T-helper 2 cell treated with Interferon-gamma antibody and Interleukin-4, amounts not matched to agents 100 ng/mL and 5 ng/mL, for 36 hours (primary cell): ENCODE results near the gene WWP2. TPM values are rescaled to one million over a fixed set of nuclear protein-coding genes. Genes with fewer than 3 reads are reported as not detected.
"Not testable (repeated sequence)": the region's sequence is repeated elsewhere in the genome, so short reads cannot be mapped to it uniquely, and the experiment has no call there.

Source experiments
- intact Hi-C: fragments of 100-400 bp; cut with micrococcal nuclease; formaldehyde crosslinking; loops from one replicate; pipeline ENCODE4 v1.15.1; 2023
- total RNA-seq: library from RNA; stranded (reverse); gene quantifications from 2 replicates; pipeline ENCODE4 v1.2.3, GENCODE V29; 2022

WWP2 gene
- total RNA-seq, 1 donor from 2014 or later, result 73.2 TPM

DNA sequence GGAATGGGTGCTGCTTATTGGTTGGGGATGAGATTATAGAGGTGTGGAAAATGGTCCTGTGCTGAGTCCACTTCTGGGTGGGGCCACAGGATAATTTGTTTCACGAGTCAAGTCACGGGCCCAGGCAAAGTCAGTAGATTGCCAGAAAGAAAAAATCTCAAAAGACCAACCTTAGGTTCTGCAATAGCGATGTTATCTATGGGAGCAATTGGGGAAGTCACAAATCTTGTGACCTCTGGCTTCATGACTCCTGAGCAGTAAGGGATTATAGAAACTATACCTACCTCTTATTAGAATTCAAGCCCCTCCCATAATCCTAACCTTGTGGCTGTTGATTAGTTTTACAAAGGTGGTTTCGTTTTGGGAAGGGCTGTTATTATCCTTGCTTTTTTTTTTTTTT is 31.4 kb downstream of the WWP2 start:
- intact Hi-C loops, result no loop called here

DNA sequence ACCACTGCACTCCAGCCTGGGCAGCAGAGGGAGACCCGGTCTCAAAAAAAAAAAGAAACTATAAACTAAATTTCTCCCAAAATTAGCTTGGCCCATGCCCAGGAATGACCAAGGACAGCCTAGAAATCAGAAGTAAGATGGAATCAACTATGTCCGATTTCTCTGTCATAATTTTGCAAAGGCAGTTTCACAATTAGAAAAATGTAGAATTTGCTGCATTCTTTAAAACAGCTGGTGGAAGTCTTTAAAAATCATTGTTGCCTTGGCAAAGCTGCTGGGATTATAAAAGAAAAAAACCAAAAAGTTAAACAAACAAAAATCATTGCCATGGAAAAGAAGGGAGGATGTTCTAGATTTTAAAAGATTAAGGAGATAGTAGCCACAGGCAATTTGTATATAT is 32.4 kb downstream of the WWP2 start:
- intact Hi-C loops, result no loop called here

DNA sequence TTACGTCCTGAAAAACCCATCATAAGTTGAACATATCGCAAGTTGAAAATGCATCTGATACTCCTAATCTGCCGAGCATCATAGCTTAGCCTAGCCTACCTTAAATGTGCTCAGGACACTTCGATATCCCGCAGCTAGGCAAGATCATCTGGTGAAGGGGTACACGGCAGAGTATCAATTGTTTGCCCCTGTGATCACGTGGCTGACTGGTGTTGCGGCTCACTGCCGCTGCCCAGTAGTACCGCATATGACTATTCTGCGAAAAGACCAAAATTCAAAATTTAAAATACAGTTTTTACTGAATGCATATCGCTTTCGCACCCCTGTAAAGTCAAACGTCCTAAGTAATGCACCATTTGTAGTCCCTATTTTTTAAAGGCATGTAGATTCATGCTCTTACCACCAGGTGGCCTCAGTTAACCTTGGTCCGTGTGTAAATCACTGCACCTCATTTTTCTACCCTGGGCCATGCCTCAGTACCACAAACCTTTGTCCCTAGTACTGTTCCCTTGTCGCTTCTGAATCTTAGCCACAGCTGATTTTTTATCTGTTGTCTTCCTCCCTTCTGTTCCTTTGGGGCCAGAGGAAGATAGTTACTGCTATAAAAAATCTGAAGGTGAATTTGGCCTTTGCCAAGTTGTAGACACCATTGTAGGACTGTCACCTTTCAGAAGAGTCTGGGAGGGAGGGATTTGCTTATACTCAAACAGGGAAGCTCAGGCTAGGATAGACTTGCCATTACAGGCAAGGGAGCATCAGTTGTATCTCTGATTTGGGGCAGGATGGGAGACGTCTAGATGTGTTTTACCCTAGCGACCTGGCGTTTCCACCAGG is 34.4 kb downstream of the WWP2 start:
- intact Hi-C loops, result loop anchor here (1.0 kb wide), 1 partner anchor 134 kb away; no protein-coding TSS in a partner anchor

DNA sequence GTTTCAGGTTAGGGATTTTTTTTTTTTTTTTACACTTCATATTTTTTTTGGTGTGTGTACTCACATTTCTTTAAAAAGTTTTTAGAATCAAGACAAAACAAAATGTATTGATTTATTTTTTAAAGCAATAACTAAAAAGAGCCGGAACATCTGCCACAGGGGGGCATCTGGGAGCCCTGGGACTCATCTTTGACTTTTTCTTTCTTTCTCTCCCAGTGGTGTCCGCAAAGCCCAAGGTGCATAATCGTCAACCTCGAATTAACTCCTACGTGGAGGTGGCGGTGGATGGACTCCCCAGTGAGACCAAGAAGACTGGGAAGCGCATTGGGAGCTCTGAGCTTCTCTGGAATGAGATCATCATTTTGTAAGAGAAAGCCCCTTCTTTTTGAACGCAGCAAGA is 36.3 kb downstream of the WWP2 start:
- intact Hi-C loops, result no loop called here

DNA sequence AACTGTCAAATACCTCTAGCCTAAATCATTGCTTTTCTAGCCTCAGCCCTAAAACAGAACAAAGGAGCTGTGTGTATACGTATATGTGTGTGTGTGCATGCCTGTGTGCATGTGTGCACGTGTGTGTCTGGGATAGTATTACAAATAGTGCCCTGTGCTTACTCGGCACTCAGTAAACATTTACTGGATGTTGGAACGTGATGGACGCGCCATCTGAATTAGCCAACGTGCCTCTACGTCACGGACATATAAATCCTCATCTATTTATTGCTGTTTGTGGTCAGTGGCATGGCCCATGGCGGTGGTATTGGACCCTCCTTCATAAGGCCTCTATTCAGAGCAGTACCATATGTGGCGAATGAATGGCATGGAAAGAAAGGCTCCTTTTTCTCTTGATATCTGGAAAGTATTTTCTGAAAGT is 37.5 kb downstream of the WWP2 start:
- intact Hi-C loops, result no loop called here

DNA sequence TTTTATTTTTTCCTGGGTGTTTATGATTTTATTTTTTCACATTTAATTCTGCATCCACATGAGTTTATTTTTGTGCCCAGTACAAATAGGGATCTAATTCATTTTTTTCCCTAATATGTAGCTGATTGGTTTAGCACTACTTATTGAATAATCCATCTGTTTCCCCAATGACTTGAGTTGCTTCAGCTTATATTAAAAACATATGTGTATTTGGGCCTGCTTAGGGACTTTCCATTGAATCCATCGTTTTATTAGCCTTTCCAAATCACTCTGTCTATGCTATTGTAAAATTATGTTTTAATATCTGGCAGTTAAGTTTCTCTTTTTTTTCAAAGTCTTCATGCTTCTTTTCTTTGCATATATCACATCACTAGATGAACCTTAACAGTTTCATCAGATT is 42.2 kb downstream of the WWP2 start:
- intact Hi-C loops, result no loop called here

DNA sequence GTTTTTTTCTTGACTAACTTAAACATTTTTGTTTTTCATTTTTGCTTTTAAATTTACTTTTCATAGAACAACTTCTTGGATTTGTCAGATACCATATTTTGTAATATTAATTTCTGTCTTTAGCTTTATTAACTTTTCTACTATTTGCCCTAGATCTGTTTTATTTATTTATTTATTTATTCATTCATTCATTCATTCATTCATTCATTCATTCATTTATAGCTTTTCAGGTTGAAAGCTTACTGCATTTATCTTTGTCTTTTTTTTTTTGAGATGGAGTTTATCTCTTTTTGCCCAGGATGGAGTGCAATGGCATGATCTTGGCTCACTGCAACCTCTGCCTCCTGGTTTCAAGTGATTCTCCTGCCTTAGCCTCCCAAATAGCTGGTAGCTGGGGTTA is 44.6 kb downstream of the WWP2 start:
- intact Hi-C loops, result not testable (repeated sequence)

DNA sequence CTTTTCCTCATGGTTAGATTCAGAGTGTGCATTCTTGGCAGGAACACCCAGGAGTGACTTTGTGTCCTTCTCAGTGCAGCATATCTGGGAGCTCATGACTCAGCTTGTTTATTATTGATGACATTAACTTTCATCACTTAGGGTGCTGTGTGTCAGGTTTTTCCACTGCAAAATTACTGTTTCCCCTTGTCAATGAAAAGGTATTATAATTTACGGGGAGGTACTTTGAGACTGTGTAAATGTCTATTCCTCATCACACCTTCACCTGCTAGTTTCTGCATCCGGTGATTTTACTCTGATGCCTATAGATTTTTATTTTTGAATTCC is 50.5 kb downstream of the WWP2 start:
- intact Hi-C loops, result no loop called here

DNA sequence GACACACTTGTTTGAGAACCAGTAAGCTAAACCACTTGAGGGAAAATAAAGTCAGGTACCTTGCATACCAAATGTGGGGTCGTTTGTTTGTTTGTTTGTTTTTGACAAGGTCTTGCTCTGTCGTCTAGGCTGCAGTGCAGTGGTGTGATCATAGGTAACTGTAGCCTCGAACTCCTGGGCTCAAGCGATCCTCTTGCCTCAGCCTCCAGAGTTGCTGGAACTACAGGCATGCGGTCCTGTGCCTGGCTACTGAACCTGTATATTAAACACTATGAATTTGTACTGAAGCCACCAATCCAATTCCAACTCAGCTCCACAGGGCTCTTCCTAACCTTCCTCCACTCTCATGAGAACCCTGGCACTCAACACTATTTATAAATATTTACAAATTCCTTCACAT is 51.9 kb downstream of the WWP2 start:
- intact Hi-C loops, result no loop called here

DNA sequence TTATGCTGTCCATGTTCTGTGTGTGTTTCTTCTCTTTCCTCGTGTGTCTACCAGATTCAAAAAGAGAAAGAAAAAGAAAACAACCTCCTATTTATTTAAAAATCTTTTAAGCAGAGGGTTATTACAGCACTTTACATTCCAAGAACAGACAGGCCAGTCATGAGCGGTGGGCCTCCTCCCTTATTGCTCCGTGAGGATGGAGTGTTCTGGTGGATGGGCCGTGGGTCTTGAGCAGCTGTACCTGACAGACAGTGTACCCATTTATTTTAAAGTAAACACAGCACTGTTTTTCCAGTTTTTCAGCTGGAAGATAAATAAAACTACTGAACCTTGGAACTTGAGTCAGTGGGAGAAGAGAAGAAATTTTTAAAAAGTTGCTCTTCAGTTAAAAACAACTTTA is 52.4 kb downstream of the WWP2 start:
- intact Hi-C loops, result no loop called here

DNA sequence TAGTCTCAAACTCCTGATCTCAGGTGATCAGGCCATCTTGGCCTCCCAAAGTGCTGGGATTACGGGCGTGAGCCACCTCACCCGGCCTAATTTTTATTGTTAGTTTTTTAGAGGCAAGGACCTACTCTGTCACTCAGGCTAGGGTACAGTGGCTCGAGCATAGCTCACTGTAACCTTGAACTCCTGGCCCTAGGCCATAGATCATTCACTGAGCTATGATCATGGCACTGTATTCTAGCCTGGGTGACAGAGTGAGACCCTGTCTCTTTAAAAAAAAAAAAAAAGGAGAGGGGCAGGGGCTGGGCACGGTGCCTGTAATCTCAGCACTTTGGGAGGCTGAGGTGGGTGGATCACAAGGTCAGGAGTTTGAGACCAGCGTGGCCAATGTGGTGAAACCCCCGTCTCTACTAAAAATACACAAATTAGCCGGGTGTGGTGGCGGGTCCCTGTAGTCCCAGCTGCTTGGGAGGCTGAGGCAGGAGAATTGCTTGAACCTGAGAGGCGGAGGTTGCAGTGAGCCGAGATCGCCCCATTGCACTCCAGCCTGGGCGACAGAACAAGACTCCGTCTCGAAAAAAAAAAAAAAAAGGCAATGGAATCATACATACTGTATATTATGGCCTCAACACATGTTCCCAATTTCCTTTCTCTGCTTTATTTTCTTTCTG is 53.2 kb downstream of the WWP2 start:
- intact Hi-C loops, result not testable (repeated sequence)

DNA sequence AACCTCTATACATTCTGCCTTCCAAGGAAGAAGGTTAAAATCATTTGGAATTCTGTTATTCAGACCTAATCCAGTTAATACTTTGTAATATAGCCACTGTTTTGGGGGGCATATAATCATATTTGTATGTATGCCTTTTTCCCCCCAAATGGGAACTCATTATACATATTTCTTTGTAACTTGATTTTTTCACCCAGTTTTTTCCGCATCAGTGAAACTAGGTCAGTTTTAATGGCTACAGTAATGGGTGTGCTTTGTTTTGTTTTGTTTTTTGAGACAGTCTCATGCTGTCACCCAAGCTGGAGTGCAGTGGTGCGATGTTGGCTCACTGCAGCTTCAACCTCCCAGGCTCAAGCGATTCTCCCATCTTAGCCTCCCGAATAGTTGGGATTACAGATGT is 54.9 kb downstream of the WWP2 start:
- intact Hi-C loops, result no loop called here

DNA sequence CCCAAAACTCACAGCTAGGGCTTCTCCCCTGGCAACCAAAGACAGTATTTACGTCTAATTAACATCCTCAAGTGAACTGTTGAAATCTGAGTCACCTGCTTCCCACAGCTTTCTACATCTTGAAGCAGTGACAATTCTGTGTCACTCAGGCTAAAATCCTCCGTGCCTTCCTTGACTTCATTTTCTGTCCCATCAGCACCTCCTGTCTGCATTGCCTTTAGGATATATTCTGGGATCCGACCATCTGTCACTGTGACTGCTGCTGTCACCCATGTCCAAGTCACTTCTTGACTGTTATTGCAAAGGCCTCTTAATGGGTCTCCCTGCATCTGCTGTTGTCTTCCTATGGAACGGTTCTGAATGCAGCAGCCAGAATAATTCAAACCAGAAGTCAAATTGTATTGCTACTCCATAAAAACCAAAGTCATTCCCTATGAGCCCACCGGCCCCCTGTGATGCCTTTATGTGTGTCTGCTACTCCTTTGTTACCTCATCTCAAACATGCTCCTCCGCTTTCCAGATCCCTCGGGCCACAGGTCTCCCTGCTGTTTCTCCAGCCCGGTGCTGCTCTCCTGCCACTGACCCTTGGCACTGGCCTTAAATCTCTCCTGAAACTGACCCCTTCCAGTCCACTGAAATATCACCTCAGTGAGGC is 56.9 kb downstream of the WWP2 start:
- intact Hi-C loops, result no loop called here

DNA sequence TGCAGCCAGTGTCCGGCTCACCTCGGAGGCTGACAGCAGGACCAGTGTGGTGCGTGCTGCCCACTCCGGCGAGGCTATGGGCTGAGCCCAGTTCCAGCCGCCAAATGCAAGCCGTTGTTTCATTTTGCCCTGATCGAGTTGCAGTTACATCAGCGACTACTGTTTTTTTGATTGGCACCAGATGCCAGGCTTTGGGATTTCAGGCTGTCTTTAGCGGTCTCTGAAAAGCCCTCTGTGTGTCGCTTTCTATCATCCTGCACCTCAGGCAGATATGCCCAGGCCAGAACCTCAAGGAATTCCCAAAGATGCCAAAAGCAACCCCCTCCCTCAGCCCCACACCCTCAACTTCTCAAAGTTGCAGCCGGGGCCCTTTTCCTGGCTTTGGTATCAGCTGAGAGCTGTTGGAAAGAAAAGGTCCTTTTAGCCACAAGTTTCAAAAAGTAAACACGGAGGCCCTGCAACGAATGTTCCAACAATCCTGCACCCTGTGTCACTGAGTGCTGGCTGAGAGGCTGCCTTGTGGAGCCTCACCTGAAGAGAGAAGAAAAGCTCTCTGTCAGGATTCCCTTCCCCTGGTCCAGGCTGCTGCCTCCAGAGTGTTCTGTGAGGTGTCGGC is 58.9 kb downstream of the WWP2 start:
- intact Hi-C loops, result no loop called here

DNA sequence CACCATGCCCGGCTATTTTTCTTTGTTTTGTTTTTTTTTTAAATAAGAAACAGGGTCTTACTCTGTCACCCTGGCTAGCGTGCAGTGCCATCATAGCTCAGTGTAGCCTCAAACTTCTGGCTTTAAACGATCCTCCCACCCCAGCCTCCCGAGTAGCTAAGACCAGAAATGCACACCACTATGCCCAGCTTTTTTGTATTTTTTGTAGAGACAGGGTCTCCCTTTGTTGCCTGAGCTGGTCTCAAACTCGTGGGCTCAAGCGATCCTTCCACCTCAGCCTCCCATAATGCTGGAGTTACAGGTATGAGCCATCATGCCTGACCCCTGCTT is 59.7 kb downstream of the WWP2 start:
- intact Hi-C loops, result no loop called here

DNA sequence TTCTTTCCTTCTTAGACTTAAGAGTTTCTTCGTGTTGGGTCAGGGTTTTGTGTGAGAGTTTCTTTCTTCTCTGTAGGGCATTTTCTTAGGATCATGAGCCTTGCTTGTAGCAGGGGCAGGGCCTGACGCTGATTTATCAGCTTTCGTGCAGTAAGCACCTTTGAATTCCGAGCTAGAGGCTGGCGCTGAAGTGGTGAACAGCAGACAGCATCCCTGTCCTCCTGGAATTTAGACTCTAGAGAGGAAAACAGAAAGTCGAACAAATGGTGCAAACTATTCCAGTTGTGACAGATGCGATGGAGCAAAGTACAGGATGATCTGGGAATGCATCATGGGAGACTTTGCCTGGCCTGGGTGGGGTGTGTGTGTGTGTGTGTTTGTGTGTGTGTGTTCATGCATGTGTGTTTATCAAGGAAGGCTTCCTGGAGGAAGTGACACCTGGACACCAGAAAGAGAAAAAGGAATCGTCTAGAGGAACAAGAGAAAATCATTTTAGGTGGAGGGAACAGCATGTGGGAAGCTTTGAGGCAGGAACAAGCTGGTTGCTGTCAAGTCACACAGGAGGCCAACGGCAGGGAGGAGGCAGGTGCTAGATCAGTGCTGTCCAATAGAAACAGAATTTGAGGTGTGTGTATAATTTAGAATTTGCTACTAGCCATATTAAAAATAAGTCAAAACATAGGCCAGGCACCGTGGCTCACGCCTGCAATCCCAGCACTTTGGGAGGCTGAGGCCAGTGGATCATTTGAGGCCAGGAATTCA is 60.2 kb downstream of the WWP2 start:
- intact Hi-C loops, result no loop called here

DNA sequence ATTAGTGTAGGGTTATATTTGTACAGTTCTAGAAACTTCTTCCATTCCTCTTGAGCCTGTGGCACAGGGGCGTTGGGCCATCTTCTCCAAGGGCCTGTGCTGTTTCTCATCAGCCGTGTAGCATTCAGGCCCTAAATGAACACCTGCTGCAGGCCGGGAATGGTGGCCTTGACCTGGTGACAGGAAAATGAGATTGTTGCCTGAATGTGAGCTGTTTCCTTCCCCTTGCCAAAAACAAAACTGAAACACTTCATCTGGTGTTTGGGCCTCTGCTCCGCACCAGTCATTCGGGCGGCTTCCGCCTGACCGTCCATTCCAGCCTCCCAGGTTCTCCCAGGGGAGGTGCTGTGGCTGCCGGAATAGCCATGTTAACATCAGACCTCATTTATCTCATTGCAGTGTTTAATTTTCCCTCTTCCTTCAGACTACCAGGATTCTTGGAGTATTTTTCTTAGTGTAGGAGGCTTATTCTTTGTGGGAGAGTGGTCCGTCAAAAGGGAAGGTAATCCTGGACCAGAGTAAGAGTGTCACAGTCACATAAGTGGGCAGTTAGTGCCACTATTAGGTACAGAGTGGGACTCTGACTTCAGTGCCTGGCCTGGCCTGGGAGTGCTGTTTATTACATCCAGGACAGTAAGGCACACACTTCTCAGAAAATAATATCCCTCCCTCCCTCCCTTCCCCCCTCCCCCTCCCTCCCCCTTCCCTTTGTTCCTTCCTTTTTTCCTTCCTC is 61.9 kb downstream of the WWP2 start:
- intact Hi-C loops, result no loop called here

DNA sequence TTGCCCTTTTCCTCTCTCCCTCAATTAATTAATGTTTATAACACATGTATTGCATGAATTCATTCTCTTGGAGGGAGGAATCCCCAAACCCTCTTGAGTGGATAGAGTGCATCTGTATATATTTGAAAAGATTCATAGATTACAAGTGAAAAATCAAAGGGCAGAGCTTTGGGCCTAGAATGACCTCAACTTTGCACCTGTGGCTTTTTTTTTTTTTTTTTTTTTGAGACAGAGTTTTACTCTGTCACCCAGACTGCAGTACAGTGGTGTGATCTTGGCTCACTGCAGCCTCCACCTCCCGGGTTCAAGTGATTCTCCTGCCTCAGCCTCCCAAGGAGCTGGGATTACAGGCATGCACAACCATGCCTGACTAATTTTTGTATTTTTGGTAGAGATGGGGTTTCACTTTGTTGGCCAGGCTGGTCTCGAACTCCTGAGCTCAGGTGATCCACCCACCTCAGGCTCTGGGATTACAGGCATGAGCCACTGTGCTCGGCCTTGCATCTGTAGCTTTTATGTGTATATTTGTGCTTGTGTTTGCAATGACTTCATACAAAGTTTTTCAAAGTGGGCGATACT is 62.5 kb downstream of the WWP2 start:
- intact Hi-C loops, result not testable (repeated sequence)

DNA sequence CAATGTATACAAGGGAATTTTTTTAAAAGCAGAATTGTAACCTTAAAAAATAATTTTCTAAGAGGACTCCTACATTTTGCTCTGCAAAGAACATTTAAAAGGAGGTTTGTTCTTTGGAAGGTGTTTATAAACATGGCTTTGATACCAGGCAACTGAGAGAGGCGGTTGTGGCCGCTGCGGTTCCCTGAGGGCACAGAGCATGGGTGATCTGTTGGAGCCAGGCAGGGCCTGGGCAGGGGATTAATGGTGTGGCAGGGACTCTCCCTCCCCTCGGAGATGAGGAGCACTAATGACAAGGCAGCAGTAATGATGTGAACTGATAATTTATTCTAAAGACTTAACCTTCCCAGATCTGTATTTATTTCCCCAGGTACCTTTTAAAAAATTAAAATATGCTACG is 65.4 kb downstream of the WWP2 start:
- intact Hi-C loops, result no loop called here

DNA sequence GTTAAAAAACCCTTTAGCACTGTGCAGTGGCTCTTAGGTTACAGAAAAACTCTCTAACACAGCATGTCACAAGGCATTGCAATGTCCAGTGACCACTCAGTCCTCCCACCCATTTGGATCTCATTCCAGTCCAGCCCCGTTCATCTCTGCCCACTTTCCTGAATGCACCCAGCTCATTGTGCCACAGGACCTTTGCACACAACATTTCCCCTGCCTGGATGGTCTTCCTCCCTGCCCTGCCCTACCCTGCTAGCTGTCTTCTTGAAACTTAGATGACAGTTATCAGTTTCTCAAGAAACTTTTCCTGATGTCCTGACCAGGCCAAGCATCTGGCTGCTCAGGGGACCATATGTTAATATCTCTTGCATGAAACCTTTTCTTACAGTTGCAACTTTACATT is 67.2 kb downstream of the WWP2 start:
- intact Hi-C loops, result no loop called here

DNA sequence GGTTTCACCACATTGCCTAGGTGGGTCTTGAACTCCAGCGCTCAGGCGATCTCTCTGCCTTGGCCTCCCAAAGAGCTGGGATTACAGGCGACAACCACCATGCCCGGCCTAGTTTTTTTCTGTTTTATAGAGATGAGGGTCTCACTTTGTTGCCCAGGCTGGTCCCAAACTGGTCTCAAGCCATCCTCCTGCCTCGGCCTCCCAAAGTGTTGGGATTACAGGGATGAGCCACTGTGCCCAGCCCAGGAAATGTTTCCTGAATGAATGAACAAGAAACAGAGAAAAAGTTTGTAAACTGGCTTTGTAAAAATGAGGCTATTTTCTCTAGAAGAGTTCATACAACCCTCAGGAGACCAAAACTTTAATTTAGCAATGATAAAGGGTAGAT is 68.0 kb downstream of the WWP2 start:
- intact Hi-C loops, result no loop called here
